ENCODE data around the gene SRF.

- TF ChIP-seq EZH2 (IDR thresholded peaks at IDR 0.05) (no peak), EZH2phosphoT487 (IDR thresholded peaks at IDR 0.05) (no peak)
These were observed 9.0 kb downstream of the SRF start for GRCh38 chr6:43180058-43180457.
